Measurements from ENCODE around the gene LRP6.

DNA sequence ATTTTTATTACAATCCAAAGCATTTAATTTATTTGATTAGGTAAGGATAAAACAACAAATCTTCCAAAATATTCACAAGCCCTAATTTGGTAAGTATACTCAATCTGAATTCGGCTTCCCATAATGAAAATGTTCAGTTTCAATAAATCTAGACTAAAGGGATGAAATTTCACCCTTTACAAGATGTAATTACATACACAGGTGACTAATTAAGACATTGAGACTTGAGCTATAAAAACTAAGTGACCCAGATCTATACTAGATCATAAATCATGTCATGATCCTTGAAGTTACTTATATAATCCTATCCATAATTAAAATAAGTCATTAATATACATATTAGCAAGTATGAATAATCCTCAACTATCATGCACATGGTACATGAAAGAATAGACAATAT is 36.6 kb downstream of the LRP6 start:
- TF ChIP-seq EZH2 (IDR thresholded peaks at IDR 0.05): no peak
- TF ChIP-seq POLR2A (IDR thresholded peaks at IDR 0.05; ENCODE audit: borderline replicate concordance, extremely low read depth, insufficient read depth, insufficient read length): no peak
- TF ChIP-seq, protein P1, sequence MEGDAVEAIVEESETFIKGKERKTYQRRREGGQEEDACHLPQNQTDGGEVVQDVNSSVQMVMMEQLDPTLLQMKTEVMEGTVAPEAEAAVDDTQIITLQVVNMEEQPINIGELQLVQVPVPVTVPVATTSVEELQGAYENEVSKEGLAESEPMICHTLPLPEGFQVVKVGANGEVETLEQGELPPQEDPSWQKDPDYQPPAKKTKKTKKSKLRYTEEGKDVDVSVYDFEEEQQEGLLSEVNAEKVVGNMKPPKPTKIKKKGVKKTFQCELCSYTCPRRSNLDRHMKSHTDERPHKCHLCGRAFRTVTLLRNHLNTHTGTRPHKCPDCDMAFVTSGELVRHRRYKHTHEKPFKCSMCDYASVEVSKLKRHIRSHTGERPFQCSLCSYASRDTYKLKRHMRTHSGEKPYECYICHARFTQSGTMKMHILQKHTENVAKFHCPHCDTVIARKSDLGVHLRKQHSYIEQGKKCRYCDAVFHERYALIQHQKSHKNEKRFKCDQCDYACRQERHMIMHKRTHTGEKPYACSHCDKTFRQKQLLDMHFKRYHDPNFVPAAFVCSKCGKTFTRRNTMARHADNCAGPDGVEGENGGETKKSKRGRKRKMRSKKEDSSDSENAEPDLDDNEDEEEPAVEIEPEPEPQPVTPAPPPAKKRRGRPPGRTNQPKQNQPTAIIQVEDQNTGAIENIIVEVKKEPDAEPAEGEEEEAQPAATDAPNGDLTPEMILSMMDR (IDR thresholded peaks at IDR 0.05 in 2 of 3, conservative IDR thresholded peaks at IDR 0.05 in 1 of 3; ENCODE audit: borderline replicate concordance in 1 of 3, insufficient read depth in 1 of 3, low read depth in 2 of 3, low read length in 2 of 3): no peak
- TF ChIP-seq EZH2phosphoT487 (IDR thresholded peaks at IDR 0.05; ENCODE audit: borderline replicate concordance): no peak
- no peak for TF ChIP-seq RAD21 (IDR thresholded peaks at IDR 0.05; ENCODE audit: low read depth)
- TF ChIP-seq, protein P2, sequence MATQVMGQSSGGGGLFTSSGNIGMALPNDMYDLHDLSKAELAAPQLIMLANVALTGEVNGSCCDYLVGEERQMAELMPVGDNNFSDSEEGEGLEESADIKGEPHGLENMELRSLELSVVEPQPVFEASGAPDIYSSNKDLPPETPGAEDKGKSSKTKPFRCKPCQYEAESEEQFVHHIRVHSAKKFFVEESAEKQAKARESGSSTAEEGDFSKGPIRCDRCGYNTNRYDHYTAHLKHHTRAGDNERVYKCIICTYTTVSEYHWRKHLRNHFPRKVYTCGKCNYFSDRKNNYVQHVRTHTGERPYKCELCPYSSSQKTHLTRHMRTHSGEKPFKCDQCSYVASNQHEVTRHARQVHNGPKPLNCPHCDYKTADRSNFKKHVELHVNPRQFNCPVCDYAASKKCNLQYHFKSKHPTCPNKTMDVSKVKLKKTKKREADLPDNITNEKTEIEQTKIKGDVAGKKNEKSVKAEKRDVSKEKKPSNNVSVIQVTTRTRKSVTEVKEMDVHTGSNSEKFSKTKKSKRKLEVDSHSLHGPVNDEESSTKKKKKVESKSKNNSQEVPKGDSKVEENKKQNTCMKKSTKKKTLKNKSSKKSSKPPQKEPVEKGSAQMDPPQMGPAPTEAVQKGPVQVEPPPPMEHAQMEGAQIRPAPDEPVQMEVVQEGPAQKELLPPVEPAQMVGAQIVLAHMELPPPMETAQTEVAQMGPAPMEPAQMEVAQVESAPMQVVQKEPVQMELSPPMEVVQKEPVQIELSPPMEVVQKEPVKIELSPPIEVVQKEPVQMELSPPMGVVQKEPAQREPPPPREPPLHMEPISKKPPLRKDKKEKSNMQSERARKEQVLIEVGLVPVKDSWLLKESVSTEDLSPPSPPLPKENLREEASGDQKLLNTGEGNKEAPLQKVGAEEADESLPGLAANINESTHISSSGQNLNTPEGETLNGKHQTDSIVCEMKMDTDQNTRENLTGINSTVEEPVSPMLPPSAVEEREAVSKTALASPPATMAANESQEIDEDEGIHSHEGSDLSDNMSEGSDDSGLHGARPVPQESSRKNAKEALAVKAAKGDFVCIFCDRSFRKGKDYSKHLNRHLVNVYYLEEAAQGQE (IDR thresholded peaks at IDR 0.05; ENCODE audit: low read depth): no peak
- no peak for TF ChIP-seq SIN3A (IDR thresholded peaks at IDR 0.05; ENCODE audit: low read depth)
- TF ChIP-seq, protein P3, sequence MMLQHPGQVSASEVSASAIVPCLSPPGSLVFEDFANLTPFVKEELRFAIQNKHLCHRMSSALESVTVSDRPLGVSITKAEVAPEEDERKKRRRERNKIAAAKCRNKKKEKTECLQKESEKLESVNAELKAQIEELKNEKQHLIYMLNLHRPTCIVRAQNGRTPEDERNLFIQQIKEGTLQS (IDR thresholded peaks at IDR 0.05): no peak

Measured in HCT116 (cell line).